GM06990 (cell line): ENCODE results near the gene TNRC18.
A peak's percentile ranks its signal among the peaks of the same experiment; 100 is the strongest.
"Not testable (repeated sequence)": the region's sequence is repeated elsewhere in the genome, so short reads cannot be mapped to it uniquely, and the experiment has no call there.

Experiments used
- DNase-seq: peaks from one replicate; pipeline ENCODE4 v3.0.0-alpha.2; 2011; ENCODE audit not compliant: insufficient read length; ENCODE audit errors: extremely low read depth
- H3K27me3 ChIP-seq: replicated peaks from 2 replicates; pipeline ENCODE4 v1.6.0; 2011; ENCODE audit warnings: low read length; ENCODE audit not compliant: control insufficient read depth, insufficient read depth
- H3K36me3 ChIP-seq: 2 replicates; pipeline ENCODE4 v1.5.1; 2011; ENCODE audit warnings: low read length; ENCODE audit not compliant: control insufficient read depth, insufficient read depth
- H3K4me3 ChIP-seq: replicated peaks from 2 replicates; pipeline ENCODE4 v1.5.1; 2011; ENCODE audit warnings: low read depth, mild to moderate bottlenecking, control low read depth, low read length
- CTCF ChIP-seq: IDR thresholded peaks from 2 replicates; pipeline ENCODE4 v1.5.1; 2011; ENCODE audit warnings: low read length, control low read depth, mild to moderate bottlenecking, inconsistent platforms; ENCODE audit not compliant: insufficient read depth, poor library complexity, severe bottlenecking

TNRC18 gene

DNA sequence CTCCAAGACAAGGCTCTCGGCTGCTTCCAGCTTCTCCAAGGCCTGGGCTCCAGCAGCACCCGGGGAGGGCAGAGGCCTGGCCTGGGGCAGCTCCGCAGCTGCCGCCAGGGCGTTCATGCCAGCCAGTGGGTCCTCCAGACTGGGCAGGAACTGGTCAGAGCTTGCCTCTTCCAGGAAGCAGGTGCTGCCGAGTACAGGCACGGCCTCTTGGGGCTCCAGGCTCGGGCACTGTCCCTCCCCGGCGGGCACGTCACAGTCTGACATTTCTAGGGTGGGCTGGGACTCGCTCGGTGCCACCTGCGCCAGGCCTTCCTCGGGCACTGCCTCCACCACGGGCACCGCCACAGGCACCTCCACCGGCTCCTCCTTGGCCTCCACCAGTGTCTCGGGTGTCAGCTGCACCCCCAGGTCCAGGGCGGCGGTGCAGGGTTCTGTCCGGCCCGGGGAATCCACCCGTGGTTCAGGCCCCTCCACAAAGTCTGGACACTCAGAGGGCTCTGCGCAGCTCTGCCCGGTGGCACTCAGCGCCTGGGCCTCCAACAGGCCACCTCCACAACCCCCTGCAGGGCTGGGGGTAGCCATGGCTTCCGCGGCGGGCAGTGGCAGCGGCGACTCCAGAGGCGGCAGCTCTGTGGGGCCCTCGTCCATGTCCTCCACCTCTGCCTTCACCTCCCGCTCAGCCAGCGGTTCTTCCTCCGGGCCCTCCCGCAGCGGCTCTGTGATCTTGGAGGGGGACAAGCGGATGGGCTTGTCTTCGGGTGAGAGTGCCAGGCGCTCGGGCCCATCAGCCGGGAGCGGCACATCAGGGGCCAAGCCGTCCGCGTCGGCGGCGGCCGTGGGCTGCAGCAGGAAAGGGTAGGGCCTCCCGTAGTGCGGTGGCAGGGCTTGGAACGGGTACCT is 52.9 kb downstream of the TNRC18 start:
- Histone ChIP-seq H3K4me3 (no peak overlapping the region), H3K27me3 (no peaks in the 10 kb centered on the region), H3K36me3 (peaks cover 24% of the 10 kb centered on the region)
- DNase-seq = no peak
- TF ChIP-seq CTCF = no peak

DNA sequence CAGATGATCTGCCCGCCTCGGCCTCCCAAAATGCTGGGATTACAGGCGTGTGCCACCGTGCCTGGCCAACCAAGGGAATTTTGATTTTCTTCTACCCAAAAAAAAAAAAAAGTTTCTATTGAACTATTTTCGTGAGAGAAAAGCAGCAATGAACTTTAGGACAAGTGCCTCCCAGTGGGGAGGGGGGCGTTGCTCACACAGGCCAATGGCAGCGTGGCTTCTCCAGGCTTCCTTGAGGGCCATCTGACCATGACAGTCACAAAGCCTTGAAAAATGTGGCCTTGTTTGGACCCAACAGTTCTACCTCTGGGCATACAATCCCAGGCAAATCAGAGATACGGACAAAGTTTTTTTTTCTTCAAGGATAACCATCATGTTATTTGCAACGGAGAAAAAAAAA is 56.0 kb downstream of the TNRC18 start:
- H3K4me3 ChIP-seq = no peak overlapping the region
- no peak for TF ChIP-seq CTCF
- DNase-seq = no peak
- H3K27me3 ChIP-seq = no peaks in the 10 kb centered on the region
- H3K36me3 ChIP-seq = peaks cover 14% of the 10 kb centered on the region

DNA sequence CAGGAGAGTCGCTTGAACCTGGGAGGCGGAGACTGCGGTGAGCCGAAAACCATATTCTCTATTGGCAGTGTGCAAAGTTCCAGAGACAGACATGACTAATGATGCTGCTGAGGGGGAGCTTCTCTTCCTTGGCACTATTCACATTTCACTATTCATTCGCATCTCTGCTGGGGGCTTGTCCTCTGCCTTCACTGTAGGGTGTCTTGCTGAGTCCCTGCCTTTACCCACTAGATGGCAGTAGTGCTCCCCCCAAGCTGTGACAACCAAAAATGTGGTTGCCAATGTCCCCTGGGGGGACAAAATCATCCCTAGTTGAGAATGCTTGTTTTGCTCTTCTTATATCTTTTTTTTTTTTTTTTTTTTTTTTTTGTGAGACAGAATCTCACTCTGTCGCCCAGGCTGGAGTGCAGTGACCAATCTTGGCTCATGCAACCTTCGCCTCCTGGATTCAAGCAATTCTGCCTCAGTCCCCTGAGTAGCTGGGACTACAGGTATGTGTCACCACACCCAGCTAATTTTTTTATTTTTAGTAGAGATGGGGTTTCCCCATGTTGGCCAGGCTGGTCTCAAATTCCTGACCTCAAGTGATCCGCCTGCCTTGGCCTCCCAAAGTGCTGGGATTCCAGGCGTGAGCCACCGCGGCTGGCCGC is 57.5 kb downstream of the TNRC18 start:
- peaks cover 16% of the 10 kb centered on the region for H3K36me3 ChIP-seq
- TF ChIP-seq CTCF = peak; percentile 86
- H3K27me3 ChIP-seq, H3K4me3 ChIP-seq: not testable (repeated sequence)
- peak; percentile 49 for DNase-seq

DNA sequence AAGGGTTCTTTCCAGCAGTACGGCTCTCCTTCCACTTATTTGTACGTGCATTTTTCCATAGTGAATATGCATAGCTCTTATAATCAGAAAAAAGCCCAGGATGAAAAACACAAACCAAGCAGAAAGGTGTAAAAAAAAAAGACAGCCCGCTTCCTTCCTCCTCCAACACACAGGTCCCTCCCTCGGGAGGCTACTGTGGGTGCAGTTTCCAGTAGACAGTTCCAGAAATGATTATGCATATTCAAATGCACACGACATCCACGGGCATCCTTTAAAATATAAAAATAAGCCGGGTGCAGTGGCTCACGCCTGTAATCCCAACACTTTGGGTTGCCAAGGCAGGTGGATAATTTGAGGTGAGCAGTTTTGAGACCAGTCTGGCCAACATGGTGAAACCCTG is 59.9 kb downstream of the TNRC18 start:
- TF ChIP-seq CTCF = no peak
- Histone ChIP-seq H3K36me3 (peaks cover 21% of the 10 kb centered on the region), H3K4me3 (no peak overlapping the region), H3K27me3 (no peaks in the 10 kb centered on the region)
- no peak for DNase-seq

DNA sequence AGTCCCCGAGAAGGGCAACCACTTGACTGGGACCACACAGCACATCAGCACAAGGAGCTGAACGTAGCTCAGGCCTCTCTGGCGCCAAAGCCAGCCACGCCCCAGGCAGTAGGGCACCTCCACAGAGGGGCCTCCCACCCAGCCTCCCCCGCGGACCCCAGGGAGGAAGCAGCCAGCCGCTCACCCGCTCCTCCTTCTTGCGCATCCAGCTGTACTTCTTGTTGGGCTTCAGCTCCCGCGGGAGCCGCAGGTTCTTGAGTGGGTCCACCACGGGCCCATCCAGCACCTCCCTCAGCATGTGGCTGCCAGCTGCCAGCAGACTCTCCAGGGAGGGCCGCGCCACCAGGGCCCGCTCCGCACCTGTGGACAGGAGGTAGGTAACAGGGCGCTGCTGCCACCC is 61.2 kb downstream of the TNRC18 start:
- peaks cover 24% of the 10 kb centered on the region for H3K36me3 ChIP-seq
- no peak overlapping the region for H3K4me3 ChIP-seq
- no peaks in the 10 kb centered on the region for H3K27me3 ChIP-seq
- no peak for TF ChIP-seq CTCF
- no peak for DNase-seq
